ENCODE measurements around the gene RELL1. TPM values are rescaled to one million over a fixed set of nuclear protein-coding genes. Genes with fewer than 3 reads are reported as not detected.
A peak's percentile ranks its signal among the peaks of the same experiment; 100 is the strongest.

RELL1 gene
- total and polyA plus RNA-seq, 8 donors: 10.1 to 35.6 (median 11.3) TPM

DNA sequence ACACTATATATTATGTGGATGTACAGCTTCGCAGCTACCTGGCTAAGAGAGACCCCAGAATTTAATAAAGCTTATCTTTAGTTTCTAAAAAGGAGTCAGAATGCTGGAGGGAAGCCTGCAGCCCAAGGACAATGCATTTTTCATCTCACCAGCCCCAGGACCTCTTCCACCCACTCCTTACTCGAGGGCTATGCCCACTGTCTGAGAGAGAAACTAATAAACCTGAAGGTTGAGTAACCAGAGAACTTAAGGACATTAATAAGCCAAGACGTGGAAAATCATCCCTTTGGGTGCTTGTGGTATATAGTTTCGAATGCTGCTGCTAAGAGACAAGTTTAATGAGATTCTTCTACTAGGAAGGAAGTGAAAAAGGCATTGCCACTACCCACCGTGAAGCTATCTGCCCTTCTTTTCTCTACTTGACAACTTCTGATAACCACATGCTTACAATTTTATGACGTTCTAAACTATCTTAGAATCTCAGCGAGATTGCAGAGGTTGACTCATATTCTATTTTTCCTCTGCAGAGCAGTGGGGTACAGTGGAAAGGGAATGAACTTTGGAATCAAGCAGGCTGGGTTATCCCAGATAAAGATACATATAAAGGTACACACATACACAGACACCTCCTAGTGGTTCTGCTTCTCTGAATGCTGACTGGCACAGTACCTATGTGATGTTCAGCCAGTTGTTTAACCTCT lies 3.3 kb downstream of the RELL1 start:
- Histone ChIP-seq H3K4me3 (no peak overlapping the region), H3K27me3 (no peaks in the 10 kb centered on the region), H3K9me3 (no peaks in the 10 kb centered on the region), H3K4me1 (peaks cover 14 to 49% of the 10 kb centered on the region in 2 donors), H3K27ac (no peak overlapping the region), H3K36me3 (no peaks in the 10 kb centered on the region)
- intact Hi-C loops (cut with DNase I): no loop called here
- DNase-seq: no peak
- TF ChIP-seq, protein P1, sequence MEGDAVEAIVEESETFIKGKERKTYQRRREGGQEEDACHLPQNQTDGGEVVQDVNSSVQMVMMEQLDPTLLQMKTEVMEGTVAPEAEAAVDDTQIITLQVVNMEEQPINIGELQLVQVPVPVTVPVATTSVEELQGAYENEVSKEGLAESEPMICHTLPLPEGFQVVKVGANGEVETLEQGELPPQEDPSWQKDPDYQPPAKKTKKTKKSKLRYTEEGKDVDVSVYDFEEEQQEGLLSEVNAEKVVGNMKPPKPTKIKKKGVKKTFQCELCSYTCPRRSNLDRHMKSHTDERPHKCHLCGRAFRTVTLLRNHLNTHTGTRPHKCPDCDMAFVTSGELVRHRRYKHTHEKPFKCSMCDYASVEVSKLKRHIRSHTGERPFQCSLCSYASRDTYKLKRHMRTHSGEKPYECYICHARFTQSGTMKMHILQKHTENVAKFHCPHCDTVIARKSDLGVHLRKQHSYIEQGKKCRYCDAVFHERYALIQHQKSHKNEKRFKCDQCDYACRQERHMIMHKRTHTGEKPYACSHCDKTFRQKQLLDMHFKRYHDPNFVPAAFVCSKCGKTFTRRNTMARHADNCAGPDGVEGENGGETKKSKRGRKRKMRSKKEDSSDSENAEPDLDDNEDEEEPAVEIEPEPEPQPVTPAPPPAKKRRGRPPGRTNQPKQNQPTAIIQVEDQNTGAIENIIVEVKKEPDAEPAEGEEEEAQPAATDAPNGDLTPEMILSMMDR (IDR thresholded peaks at IDR 0.05): no peak
- no peak for ATAC-seq

- DNase-seq (no peak), ATAC-seq (no peak)
- Histone ChIP-seq H3K4me3 (no peak overlapping the region), H3K27me3 (no peaks in the 10 kb centered on the region), H3K9me3 (no peaks in the 10 kb centered on the region), H3K27ac (no peak overlapping the region), H3K36me3 (no peaks in the 10 kb centered on the region), H3K4me1 (peaks cover 18 to 58% of the 10 kb centered on the region in 2 donors)
- TF ChIP-seq, protein P1 (IDR thresholded peaks at IDR 0.05): no peak
- intact Hi-C loops (cut with DNase I): no loop called here
These were observed 6.1 kb downstream of the RELL1 start for GRCh38 chr4:37680089-37680488.

DNA sequence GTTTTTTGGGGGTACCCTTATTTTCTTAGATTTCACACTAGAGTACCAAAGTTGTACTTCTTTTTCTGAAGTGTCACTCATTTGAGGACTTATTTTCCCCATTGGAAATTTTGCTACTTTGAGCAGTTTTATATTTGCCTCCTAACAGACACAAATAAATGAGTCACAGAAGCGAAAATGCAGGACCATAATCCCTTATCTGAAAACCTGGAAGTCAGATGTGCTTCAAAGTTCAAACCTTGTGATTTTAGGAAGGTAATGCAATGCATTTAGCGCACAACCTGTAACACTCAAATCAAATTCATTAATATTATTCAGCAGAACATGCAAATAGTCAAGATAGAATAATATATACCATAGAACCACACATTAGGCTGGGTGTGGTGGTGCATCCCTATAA lies 6.9 kb downstream of the RELL1 start:
- Histone ChIP-seq H3K4me3 (no peak overlapping the region), H3K27me3 (no peaks in the 10 kb centered on the region), H3K27ac (no peak overlapping the region), H3K4me1 (peaks cover 16 to 58% of the 10 kb centered on the region in 2 donors), H3K36me3 (no peaks in the 10 kb centered on the region), H3K9me3 (no peaks in the 10 kb centered on the region)
- DNase-seq (no peak), ATAC-seq (no peak)
- TF ChIP-seq, protein P1 (IDR thresholded peaks at IDR 0.05): no peak
- intact Hi-C loops (cut with DNase I): no loop called here

DNA sequence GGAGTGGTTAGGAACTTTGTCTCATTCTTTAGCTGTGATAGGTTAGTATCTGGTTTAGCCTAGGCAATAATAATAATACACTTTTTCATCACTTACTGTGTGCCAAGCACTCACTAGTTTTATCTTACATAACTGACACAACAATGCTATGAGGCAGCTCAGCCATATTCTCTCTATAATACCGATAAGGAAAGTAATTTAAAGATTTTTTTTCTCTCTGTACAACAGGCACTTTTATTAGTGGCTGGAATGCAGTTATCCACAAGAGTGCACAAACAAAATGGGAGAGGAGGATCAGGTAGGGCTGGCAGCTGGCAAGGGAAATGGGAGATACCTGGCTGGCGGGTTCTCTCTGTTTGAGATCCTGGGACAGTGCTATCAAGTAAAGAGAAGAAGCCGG lies 7.6 kb downstream of the RELL1 start:
- H3K27me3 ChIP-seq: no peaks in the 10 kb centered on the region
- intact Hi-C loops (cut with DNase I): no loop called here
- DNase-seq: no peak
- ATAC-seq: no peak
- no peak overlapping the region for H3K4me3 ChIP-seq
- H3K36me3 ChIP-seq: no peaks in the 10 kb centered on the region
- no peaks in the 10 kb centered on the region for H3K9me3 ChIP-seq
- H3K27ac ChIP-seq: no peak overlapping the region
- peaks cover 22 to 58% of the 10 kb centered on the region in 2 donors for H3K4me1 ChIP-seq
- TF ChIP-seq, protein P1 (IDR thresholded peaks at IDR 0.05): no peak

- ATAC-seq (peak; percentile 84), DNase-seq (no peak)
- H3K36me3 ChIP-seq: no peaks in the 10 kb centered on the region
- intact Hi-C loops (cut with DNase I): no loop called here
- H3K27ac ChIP-seq: no peak overlapping the region
- H3K4me3 ChIP-seq: no peak overlapping the region
- no peaks in the 10 kb centered on the region for H3K9me3 ChIP-seq
- H3K4me1 ChIP-seq: peaks cover 20 to 41% of the 10 kb centered on the region in 2 donors
- no peaks in the 10 kb centered on the region for H3K27me3 ChIP-seq
- TF ChIP-seq, protein P1 (IDR thresholded peaks at IDR 0.05): no peak
These were observed 10.4 kb downstream of the RELL1 start for GRCh38 chr4:37675587-37676290.

Measured in left lung (tissue), 10 donors.